ENCODE data around the gene ITGA11. TPM values are rescaled to one million over a fixed set of nuclear protein-coding genes. Genes with fewer than 3 reads are reported as not detected.

The ITGA11 gene
- polyA plus RNA-seq, 1 of the 3 experiments (the other 2 are of a cell fraction), result 0.49 TPM

DNA sequence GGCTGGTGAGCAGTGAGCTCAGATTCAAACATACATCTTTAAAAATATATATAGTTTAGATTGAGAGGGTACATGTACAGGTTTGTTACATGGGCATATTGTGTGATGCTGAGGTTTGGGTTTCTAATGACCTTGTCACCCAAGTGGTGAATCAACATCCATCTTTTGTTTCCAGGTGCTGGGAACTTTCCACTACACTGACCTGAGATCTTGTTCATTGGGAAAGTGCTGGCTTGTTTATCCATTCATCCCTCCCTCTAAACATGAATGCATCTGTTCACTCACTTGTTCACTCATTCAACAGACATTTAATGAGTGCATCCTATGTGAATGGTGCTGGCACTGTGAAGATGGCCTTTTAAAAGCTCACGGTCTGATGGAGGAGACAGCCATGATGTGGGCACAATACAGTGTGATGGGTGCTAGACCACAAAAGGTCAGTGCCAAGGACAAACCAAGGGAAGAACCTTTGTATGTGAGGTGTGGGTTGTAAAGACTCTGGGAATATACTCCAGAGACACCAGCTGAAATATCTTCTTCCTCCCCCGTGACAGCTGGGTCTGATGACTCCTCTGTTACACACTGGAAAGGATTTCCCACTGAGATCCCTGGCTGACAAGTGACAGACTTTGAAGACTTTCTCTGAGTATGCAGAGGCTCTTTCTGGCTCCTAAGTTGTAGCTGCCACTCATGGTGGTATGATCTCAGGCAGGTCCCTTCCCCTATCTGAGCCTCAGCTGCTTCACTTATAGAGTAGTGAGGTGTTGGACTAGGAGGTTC is 16.2 kb upstream of the ITGA11 start:
- no peak overlapping the region for H3K4me3 ChIP-seq (ENCODE audit: low read depth in 2 of 2, low read length in 1 of 2)
- 41% methylated on average over 2 of the region's 2 CpGs for WGBS (ENCODE audit: low lambda C conversion rate)
- H3K9me3 ChIP-seq, result no peaks in the 10 kb centered on the region

More for the DNA sequence above, 16.2 kb upstream of the ITGA11 start:
- Histone ChIP-seq H3K4me2 (no peak overlapping the region), H4K20me1 (ENCODE audit: insufficient read depth) (no peaks in the 10 kb centered on the region), H3K27ac (ENCODE audit: low read depth in 2 of 2, low read length in 1 of 2) (no peak overlapping the region), H3K9me2 (no peaks in the 10 kb centered on the region), H3K4me1 (ENCODE audit: control insufficient read depth in 1 of 2, insufficient read depth in 2 of 2, low read depth in 1 of 2, low read length in 1 of 2) (peaks cover 0 to 3% of the 10 kb centered on the region in 2 experiments; a peak in 1 of 4 replicates), H3K9ac (no peak overlapping the region), H3F3A (replicated peaks; ENCODE audit: insufficient read depth) (no peaks in the 10 kb centered on the region), H3K79me2 (ENCODE audit: insufficient read depth) (no peaks in the 10 kb centered on the region), H3K36me3 (replicated peaks in 1 of 2; ENCODE audit: control insufficient read depth in 1 of 2, insufficient read depth in 2 of 2, low read length in 1 of 2) (no peaks in the 10 kb centered on the region), H3K27me3 (ENCODE audit: insufficient read depth) (peaks cover 13% of the 10 kb centered on the region; the same call in 1 of the 2 replicates), H2AFZ (ENCODE audit: low read depth) (no peak overlapping the region)
- CTCF ChIA-PET, result interaction anchor here (0.7 kb wide), 1 partner anchor 11 kb away, joined by 3 read pairs; no protein-coding TSS in a partner anchor
- DNase-seq, result no peak
- TF ChIP-seq RAD21 (IDR thresholded peaks at IDR 0.05; ENCODE audit: low read length) (no peak), FOSL2 (IDR thresholded peaks at IDR 0.05; ENCODE audit: borderline replicate concordance, low read depth) (no peak), NRF1 (IDR thresholded peaks at IDR 0.05; ENCODE audit: low read depth, low read length) (no peak), GABPA (IDR thresholded peaks at IDR 0.05; ENCODE audit: low read depth) (no peak), GATA2 (CRISPR knock-in tag; IDR thresholded peaks at IDR 0.05) (no peak), TAF1 (IDR thresholded peaks at IDR 0.05; ENCODE audit: borderline replicate concordance, low read depth, low read length) (no peak), YY1 (IDR thresholded peaks at IDR 0.05; ENCODE audit: low read depth) (no peak), MEF2A (IDR thresholded peaks at IDR 0.05; ENCODE audit: borderline replicate concordance, low read depth) (no peak), EP300 (IDR thresholded peaks at IDR 0.05; ENCODE audit: borderline replicate concordance in 1 of 2, low read depth in 1 of 2, low read length in 1 of 2) (no peak), CHD2 (IDR thresholded peaks at IDR 0.05; ENCODE audit: low read length, partially characterized antibody) (no peak), MXI1 (IDR thresholded peaks at IDR 0.05; ENCODE audit: low read depth, low read length) (no peak), RFX5 (IDR thresholded peaks at IDR 0.05; ENCODE audit: low read length) (no peak), ELF1 (IDR thresholded peaks at IDR 0.05) (no peak), SIN3A (IDR thresholded peaks at IDR 0.05; ENCODE audit: borderline replicate concordance, low read depth, low read length) (no peak)
- TF ChIP-seq, protein P1, sequence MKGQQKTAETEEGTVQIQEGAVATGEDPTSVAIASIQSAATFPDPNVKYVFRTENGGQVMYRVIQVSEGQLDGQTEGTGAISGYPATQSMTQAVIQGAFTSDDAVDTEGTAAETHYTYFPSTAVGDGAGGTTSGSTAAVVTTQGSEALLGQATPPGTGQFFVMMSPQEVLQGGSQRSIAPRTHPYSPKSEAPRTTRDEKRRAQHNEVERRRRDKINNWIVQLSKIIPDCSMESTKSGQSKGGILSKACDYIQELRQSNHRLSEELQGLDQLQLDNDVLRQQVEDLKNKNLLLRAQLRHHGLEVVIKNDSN (IDR thresholded peaks at IDR 0.05; ENCODE audit: borderline replicate concordance, low read depth), result no peak
- TF ChIP-seq, protein P2, sequence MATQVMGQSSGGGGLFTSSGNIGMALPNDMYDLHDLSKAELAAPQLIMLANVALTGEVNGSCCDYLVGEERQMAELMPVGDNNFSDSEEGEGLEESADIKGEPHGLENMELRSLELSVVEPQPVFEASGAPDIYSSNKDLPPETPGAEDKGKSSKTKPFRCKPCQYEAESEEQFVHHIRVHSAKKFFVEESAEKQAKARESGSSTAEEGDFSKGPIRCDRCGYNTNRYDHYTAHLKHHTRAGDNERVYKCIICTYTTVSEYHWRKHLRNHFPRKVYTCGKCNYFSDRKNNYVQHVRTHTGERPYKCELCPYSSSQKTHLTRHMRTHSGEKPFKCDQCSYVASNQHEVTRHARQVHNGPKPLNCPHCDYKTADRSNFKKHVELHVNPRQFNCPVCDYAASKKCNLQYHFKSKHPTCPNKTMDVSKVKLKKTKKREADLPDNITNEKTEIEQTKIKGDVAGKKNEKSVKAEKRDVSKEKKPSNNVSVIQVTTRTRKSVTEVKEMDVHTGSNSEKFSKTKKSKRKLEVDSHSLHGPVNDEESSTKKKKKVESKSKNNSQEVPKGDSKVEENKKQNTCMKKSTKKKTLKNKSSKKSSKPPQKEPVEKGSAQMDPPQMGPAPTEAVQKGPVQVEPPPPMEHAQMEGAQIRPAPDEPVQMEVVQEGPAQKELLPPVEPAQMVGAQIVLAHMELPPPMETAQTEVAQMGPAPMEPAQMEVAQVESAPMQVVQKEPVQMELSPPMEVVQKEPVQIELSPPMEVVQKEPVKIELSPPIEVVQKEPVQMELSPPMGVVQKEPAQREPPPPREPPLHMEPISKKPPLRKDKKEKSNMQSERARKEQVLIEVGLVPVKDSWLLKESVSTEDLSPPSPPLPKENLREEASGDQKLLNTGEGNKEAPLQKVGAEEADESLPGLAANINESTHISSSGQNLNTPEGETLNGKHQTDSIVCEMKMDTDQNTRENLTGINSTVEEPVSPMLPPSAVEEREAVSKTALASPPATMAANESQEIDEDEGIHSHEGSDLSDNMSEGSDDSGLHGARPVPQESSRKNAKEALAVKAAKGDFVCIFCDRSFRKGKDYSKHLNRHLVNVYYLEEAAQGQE (IDR thresholded peaks at IDR 0.05; ENCODE audit: low read depth, low read length), result no peak
- TF ChIP-seq, protein P3, sequence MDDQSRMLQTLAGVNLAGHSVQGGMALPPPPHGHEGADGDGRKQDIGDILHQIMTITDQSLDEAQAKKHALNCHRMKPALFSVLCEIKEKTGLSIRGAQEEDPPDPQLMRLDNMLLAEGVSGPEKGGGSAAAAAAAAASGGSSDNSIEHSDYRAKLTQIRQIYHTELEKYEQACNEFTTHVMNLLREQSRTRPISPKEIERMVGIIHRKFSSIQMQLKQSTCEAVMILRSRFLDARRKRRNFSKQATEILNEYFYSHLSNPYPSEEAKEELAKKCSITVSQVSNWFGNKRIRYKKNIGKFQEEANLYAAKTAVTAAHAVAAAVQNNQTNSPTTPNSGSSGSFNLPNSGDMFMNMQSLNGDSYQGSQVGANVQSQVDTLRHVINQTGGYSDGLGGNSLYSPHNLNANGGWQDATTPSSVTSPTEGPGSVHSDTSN (IDR thresholded peaks at IDR 0.05), result no peak
- POLR2A ChIA-PET, result no interaction called here

Data from SK-N-SH (cell line).